PC-3 (cell line): ENCODE data around the gene KDM6A. TPM values are rescaled to one million over a fixed set of nuclear protein-coding genes. Genes with fewer than 3 reads are reported as not detected.

Source experiments
- ATAC-seq: fragments of 200-7000 bp; cut with Tn5 transposase; 2 replicates; pipeline ENCODE4 v1.9.1; 2020; ENCODE audit warnings: mild to moderate bottlenecking, moderate library complexity
- BruUV-seq: library from RNA; stranded (reverse); fragments of 400-500 nt; replicated peaks from 2 replicates; lab custom pipeline; 2021; lab: Mats Ljungman, UMichigan
- CTCF ChIA-PET: fragments of 300-600 bp; sonication (Branson Sonifier 250); formaldehyde crosslinking; loops from one replicate; lab custom pipeline; 2022; ENCODE audit warnings: antibody characterized with exemption; lab: Charles Lee
- POLR2A ChIA-PET: fragments of 300-600 bp; sonication (Branson Sonifier 250); formaldehyde crosslinking; loops from one replicate; lab custom pipeline; 2022; ENCODE audit warnings: antibody characterized with exemption; ENCODE audit not compliant: unreplicated experiment; lab: Charles Lee
- DNase-seq: peaks from one replicate; pipeline ENCODE4 v3.0.0-alpha.2; 2015
- H2AFZ ChIP-seq: fragments of 300-600 bp; sonication (generic); 2 replicates; pipeline ENCODE4 v1.6.0; 2016; ENCODE audit warnings: antibody characterized with exemption, low read length
- H3F3A ChIP-seq: fragments of 300-600 bp; sonication (generic); one replicate; pipeline ENCODE4 v1.6.0; 2017; ENCODE audit warnings: antibody characterized with exemption, low read length, control low read depth, mild to moderate bottlenecking; ENCODE audit not compliant: unreplicated experiment
- H3K27ac ChIP-seq: fragments of 300-600 bp; sonication (generic); 2 replicates; pipeline ENCODE4 v1.5.1; 2016; ENCODE audit warnings: mild to moderate bottlenecking, low read length
- H3K27me3 ChIP-seq: fragments of 300-600 bp; sonication (generic); 2 replicates; pipeline ENCODE4 v1.6.1; 2016; ENCODE audit warnings: low read length, mixed read lengths
- H3K36me3 ChIP-seq: fragments of 300-600 bp; sonication (generic); 2 replicates; pipeline ENCODE4 v1.6.1; 2016; ENCODE audit warnings: low read depth, mixed run types, low read length, mixed read lengths
- H3K4me1 ChIP-seq: fragments of 300-600 bp; sonication (generic); 2 replicates; pipeline ENCODE4 v1.5.1; 2016; ENCODE audit warnings: low read length; ENCODE audit not compliant: insufficient read depth
- H3K4me2 ChIP-seq: fragments of 300-600 bp; sonication (generic); 2 replicates; pipeline ENCODE4 v1.6.0; 2016; ENCODE audit warnings: low read length
- H3K4me3 ChIP-seq: fragments of 300-600 bp; sonication (generic); 2 replicates; pipeline ENCODE4 v1.5.1; 2016; ENCODE audit warnings: mild to moderate bottlenecking, low read length, mixed read lengths
- H3K79me2 ChIP-seq: fragments of 300-600 bp; sonication (generic); 2 replicates; pipeline ENCODE4 v1.6.1; 2017; ENCODE audit warnings: low read length, mixed read lengths
- H3K9ac ChIP-seq: fragments of 300-600 bp; sonication (generic); 2 replicates; pipeline ENCODE4 v1.6.0; 2016; ENCODE audit warnings: mild to moderate bottlenecking, low read length
- H3K9me2 ChIP-seq: fragments of 300-600 bp; sonication (generic); replicated peaks from 2 replicates; pipeline ENCODE4 v1.6.1; 2016; ENCODE audit warnings: mixed run types, low read length, mixed read lengths
- H3K9me3 ChIP-seq: fragments of 300-600 bp; sonication (generic); 2 replicates; pipeline ENCODE4 v1.6.1; 2016; ENCODE audit warnings: low read length, mixed read lengths
- H4K20me1 ChIP-seq: fragments of 300-600 bp; sonication (generic); 2 replicates; pipeline ENCODE4 v1.6.1; 2016; ENCODE audit warnings: low read length, mixed read lengths
- CTCF ChIP-seq: fragments of 300-600 bp; sonication (generic); conservative IDR thresholded peaks from 2 replicates; pipeline ENCODE4 v1.5.1; 2017; ENCODE audit warnings: antibody characterized with exemption, low read depth, mild to moderate bottlenecking, low read length
- EZH2 ChIP-seq: fragments of 300-600 bp; sonication (generic); IDR thresholded peaks from one replicate; pipeline ENCODE4 v1.6.1; 2017; ENCODE audit warnings: antibody characterized with exemption, mild to moderate bottlenecking, low read length; ENCODE audit not compliant: unreplicated experiment
- EZH2phosphoT487 ChIP-seq: fragments of 300-600 bp; sonication (generic); IDR thresholded peaks from 2 replicates; pipeline ENCODE4 v1.6.1; 2018; ENCODE audit warnings: mild to moderate bottlenecking, antibody characterized with exemption, low read length, borderline replicate concordance
- intact Hi-C: fragments of 100-400 bp; cut with micrococcal nuclease; formaldehyde crosslinking; loops from 2 replicates; pipeline ENCODE4 v1.9.0; 2023
- total RNA-seq: library from RNA; depleted of rRNA; stranded (reverse); fragments of >200 nt; gene quantifications from 2 replicates; pipeline ENCODE4 v1.2.3, GENCODE V29; 2014

The KDM6A gene
- total RNA-seq, 1 experiment from 2014 or later: 31.3 TPM

- CTCF ChIA-PET: no interaction called here
- Histone ChIP-seq H3K36me3 (0 out of 2 replicates have a peak, but pooled peaks cover 5% of the 10 kb centered on the region), H2AFZ (no peak overlapping the region), H3K9me3 (no peaks in the 10 kb centered on the region), H3K9ac (no peak overlapping the region), H3K4me1 (no peaks in the 10 kb centered on the region), H3K27ac (no peak overlapping the region), H3K79me2 (peaks cover 99% of the 10 kb centered on the region), H3K27me3 (no peaks in the 10 kb centered on the region), H3K4me2 (no peak overlapping the region), H4K20me1 (peaks cover 28% of the 10 kb centered on the region), H3K9me2 (no peaks in the 10 kb centered on the region), H3F3A (no peaks in the 10 kb centered on the region), H3K4me3 (no peak overlapping the region)
- ATAC-seq (no peak), DNase-seq (no peak)
- TF ChIP-seq EZH2: no peak
- TF ChIP-seq EZH2phosphoT487: no peak
- no peak for TF ChIP-seq CTCF
- POLR2A ChIA-PET: no interaction called here
- BruUV-seq: no TSS peak
- intact Hi-C loops: no loop called here
These were observed 18.7 kb downstream of the KDM6A start for GRCh38 chrX:44891642-44892041.

GRCh38 chrX:44896876-44897186, 23.8 kb downstream of the KDM6A start:
- Histone ChIP-seq H3K9ac (no peak overlapping the region), H3K27ac (no peak overlapping the region), H3K9me3 (no peaks in the 10 kb centered on the region), H3F3A (no peaks in the 10 kb centered on the region), H3K4me1 (no peaks in the 10 kb centered on the region), H3K27me3 (no peaks in the 10 kb centered on the region), H2AFZ (no peak overlapping the region), H3K36me3 (peaks cover 14% of the 10 kb centered on the region), H3K4me2 (no peak overlapping the region), H4K20me1 (peaks cover 19% of the 10 kb centered on the region; the same call in 1 of the 2 replicates), H3K4me3 (no peak overlapping the region), H3K9me2 (no peaks in the 10 kb centered on the region), H3K79me2 (peaks cover 99% of the 10 kb centered on the region)
- DNase-seq: no peak
- no peak for ATAC-seq
- ChIA-PET POLR2A (no interaction called here), CTCF (no interaction called here)
- BruUV-seq: no TSS peak
- intact Hi-C loops: no loop called here
- no peak for TF ChIP-seq EZH2
- no peak for TF ChIP-seq CTCF
- no peak for TF ChIP-seq EZH2phosphoT487

- H3K4me2 ChIP-seq: no peak overlapping the region
- DNase-seq (no peak), ATAC-seq (no peak)
- TF ChIP-seq EZH2phosphoT487 (no peak), CTCF (no peak), EZH2 (no peak)
- H3F3A ChIP-seq: no peaks in the 10 kb centered on the region
- no TSS peak for BruUV-seq
- H3K9me2 ChIP-seq: no peaks in the 10 kb centered on the region
- CTCF ChIA-PET: no interaction called here
- H3K27me3 ChIP-seq: no peaks in the 10 kb centered on the region
- no peak overlapping the region for H3K27ac ChIP-seq
- H3K4me1 ChIP-seq: no peaks in the 10 kb centered on the region
- no peak overlapping the region for H2AFZ ChIP-seq
- H4K20me1 ChIP-seq: peaks cover 19% of the 10 kb centered on the region; the same call in 1 of the 2 replicates
- no peaks in the 10 kb centered on the region for H3K9me3 ChIP-seq
- no peak overlapping the region for H3K4me3 ChIP-seq
- no peak overlapping the region for H3K9ac ChIP-seq
- intact Hi-C loops: no loop called here
- POLR2A ChIA-PET: no interaction called here
- H3K36me3 ChIP-seq: peaks cover 14% of the 10 kb centered on the region
- peaks cover 99% of the 10 kb centered on the region for H3K79me2 ChIP-seq
These were observed 24.6 kb downstream of the KDM6A start for GRCh38 chrX:44897539-44897938.
